H9 (cell line): Measurements from ENCODE around the gene KRTDAP. TPM values are rescaled to one million over a fixed set of nuclear protein-coding genes. Genes with fewer than 3 reads are reported as not detected.

ENCODE experiments used
- DNase-seq: peaks from one replicate; pipeline ENCODE4 v3.0.0-alpha.2; 2017
- H2AFZ ChIP-seq: one replicate; pipeline ENCODE4 v1.6.1; 2013; ENCODE audit warnings: mild to moderate bottlenecking, low read length, control low read depth, moderate library complexity
- H2AK5ac ChIP-seq: 2 replicates; pipeline ENCODE4 v1.6.1; 2013; ENCODE audit warnings: low read length, control low read depth, mixed read lengths; ENCODE audit not compliant: insufficient read length
- H2BK120ac ChIP-seq: one replicate; pipeline ENCODE4 v1.6.1; 2013; ENCODE audit warnings: low read depth, mild to moderate bottlenecking, low read length, control low read depth, inconsistent platforms; ENCODE audit not compliant: poor library complexity, severe bottlenecking
- H2BK12ac ChIP-seq: 2 replicates; pipeline ENCODE4 v1.6.1; 2013; ENCODE audit warnings: low read length, control low read depth, mixed read lengths, low read depth; ENCODE audit not compliant: insufficient read length
- H2BK15ac ChIP-seq: 2 replicates; pipeline ENCODE4 v1.6.1; 2013; ENCODE audit warnings: low read depth, low read length, control low read depth
- H2BK20ac ChIP-seq: one replicate; pipeline ENCODE4 v1.6.1; 2013; ENCODE audit warnings: low read depth, mild to moderate bottlenecking, low read length, control low read depth, inconsistent platforms; ENCODE audit not compliant: poor library complexity, severe bottlenecking
- H2BK5ac ChIP-seq: 2 replicates; pipeline ENCODE4 v1.6.1; 2013; ENCODE audit warnings: low read length, control low read depth, mixed read lengths; ENCODE audit not compliant: insufficient read length
- H3K14ac ChIP-seq: 2 replicates; pipeline ENCODE4 v1.6.1; 2013; ENCODE audit warnings: low read length, control low read depth; ENCODE audit not compliant: insufficient read depth
- H3K18ac ChIP-seq: 2 replicates; pipeline ENCODE4 v1.6.1; 2013; ENCODE audit warnings: low read depth, mild to moderate bottlenecking, mixed read lengths, low read length, control low read depth; ENCODE audit not compliant: insufficient read length
- H3K23ac ChIP-seq: 2 replicates; pipeline ENCODE4 v1.6.1; 2013; ENCODE audit warnings: low read length, control low read depth, mixed read lengths, low read depth; ENCODE audit not compliant: insufficient read length
- H3K23me2 ChIP-seq: 2 replicates; pipeline ENCODE4 v1.6.1; 2013; ENCODE audit warnings: low read depth, mild to moderate bottlenecking, mixed read lengths, low read length, control low read depth; ENCODE audit not compliant: insufficient read length, poor library complexity, severe bottlenecking
- H3K27ac ChIP-seq: 2 replicates; pipeline ENCODE4 v1.5.1; 2013; ENCODE audit warnings: low read length, control low read depth, mixed read lengths, low read depth; ENCODE audit not compliant: insufficient read length
- H3K27me3 ChIP-seq: 2 replicates; pipeline ENCODE4 v1.6.1; 2013; ENCODE audit warnings: low read length, control low read depth, inconsistent platforms; ENCODE audit not compliant: insufficient read depth
- H3K4ac ChIP-seq: 2 replicates; pipeline ENCODE4 v1.6.1; 2013; ENCODE audit warnings: low read depth, mild to moderate bottlenecking, control low read depth, inconsistent platforms, low read length, moderate library complexity
- H3K4me1 ChIP-seq: 2 replicates; pipeline ENCODE4 v1.6.1; 2013; ENCODE audit warnings: low read length, control low read depth, inconsistent platforms; ENCODE audit not compliant: insufficient read depth
- H3K4me2 ChIP-seq: 2 replicates; pipeline ENCODE4 v1.6.1; 2013; ENCODE audit warnings: low read length, control low read depth, mixed read lengths; ENCODE audit not compliant: insufficient read length, insufficient read depth
- H3K56ac ChIP-seq: 2 replicates; pipeline ENCODE4 v1.6.1; 2013; ENCODE audit warnings: low read depth, mild to moderate bottlenecking, mixed read lengths, low read length, control low read depth; ENCODE audit not compliant: insufficient read length
- H3K79me1 ChIP-seq: 2 replicates; pipeline ENCODE4 v1.6.1; 2013; ENCODE audit warnings: low read depth, mild to moderate bottlenecking, moderate library complexity, low read length, control low read depth, inconsistent platforms; ENCODE audit not compliant: insufficient read depth, poor library complexity, severe bottlenecking
- H3K79me2 ChIP-seq: 2 replicates; pipeline ENCODE4 v1.6.1; 2013; ENCODE audit warnings: low read length, control low read depth, inconsistent platforms; ENCODE audit not compliant: insufficient read depth
- H3K9ac ChIP-seq: 2 replicates; pipeline ENCODE4 v1.6.1; 2013; ENCODE audit warnings: low read length, control low read depth, mixed read lengths; ENCODE audit not compliant: insufficient read length; ENCODE audit errors: extremely low read depth
- H3K9me3 ChIP-seq: one replicate; pipeline ENCODE4 v1.6.1; 2013; ENCODE audit warnings: low read depth, low read length, inconsistent platforms; ENCODE audit not compliant: control insufficient read depth
- H3T11ph ChIP-seq: one replicate; pipeline ENCODE4 v1.6.1; 2013; ENCODE audit warnings: mild to moderate bottlenecking, low read length, control low read depth, inconsistent platforms
- H4K20me1 ChIP-seq: one replicate; pipeline ENCODE4 v1.6.1; 2013; ENCODE audit not compliant: control insufficient read depth, insufficient read length, insufficient read depth
- H4K5ac ChIP-seq: 2 replicates; pipeline ENCODE4 v1.6.1; 2013; ENCODE audit warnings: low read depth, mild to moderate bottlenecking, mixed read lengths, low read length, control low read depth; ENCODE audit not compliant: insufficient read length
- H4K8ac ChIP-seq: replicated peaks from 2 replicates; pipeline ENCODE4 v1.6.1; 2013; ENCODE audit warnings: low read length, control low read depth, mixed read lengths, low read depth; ENCODE audit not compliant: insufficient read length
- H4K91ac ChIP-seq: 2 replicates; pipeline ENCODE4 v1.6.1; 2013; ENCODE audit warnings: low read depth, mild to moderate bottlenecking, moderate library complexity, mixed read lengths, low read length, control low read depth; ENCODE audit not compliant: insufficient read length
- H3K27ac Mint-ChIP-seq, 3 experiments: 2 replicates in 2 of 3; 3 replicates in 1 of 3; pipeline ENCODE4 v1.8.0; 2020 to 2021; ENCODE audit warnings: mixed read lengths in 3 of 3, mild to moderate bottlenecking in 1 of 3, moderate library complexity in 1 of 3
- H3K27me3 Mint-ChIP-seq: 2 replicates; pipeline ENCODE4 v1.8.0; 2021; ENCODE audit warnings: low read depth, mild to moderate bottlenecking, moderate library complexity, mixed read lengths
- H3K36me3 Mint-ChIP-seq, 3 experiments: 2 replicates in 2 of 3; 3 replicates in 1 of 3; pipeline ENCODE4 v1.8.0; 2020 to 2021; ENCODE audit warnings: low read depth in 3 of 3, mixed read lengths in 3 of 3; ENCODE audit not compliant: insufficient read depth in 1 of 3
- H3K4me1 Mint-ChIP-seq, 2 experiments: 2 replicates each; pipeline ENCODE4 v1.8.0; 2020; ENCODE audit warnings: mixed read lengths in 2 of 2
- H3K4me3 Mint-ChIP-seq, 2 experiments: 2 replicates in 1 of 2; 3 replicates in 1 of 2; pipeline ENCODE4 v1.8.0; 2020 to 2021; ENCODE audit warnings: mild to moderate bottlenecking in 2 of 2, mixed read lengths in 2 of 2, moderate library complexity in 1 of 2
- H3K9me3 Mint-ChIP-seq, 2 experiments: 2 replicates in 1 of 2; 3 replicates in 1 of 2; pipeline ENCODE4 v1.8.0; 2020; ENCODE audit warnings: mild to moderate bottlenecking in 2 of 2, mixed read lengths in 2 of 2, moderate library complexity in 1 of 2
- WGBS: extraction: QIAGEN DNeasy Blood & Tissue Kit; methylation state at CpG from one replicate; pipeline ENCODE4 v1.1.7; 2013; ENCODE audit warnings: missing lambda C conversion rate, low lambda C conversion rate, mixed read lengths; ENCODE audit not compliant: insufficient read length; ENCODE audit errors: extremely low coverage; 5-methylcytosine and 5-hydroxymethylcytosine counted together
- total RNA-seq: library from RNA; stranded (reverse); gene quantifications from 2 replicates; pipeline ENCODE4 v1.2.1, GENCODE V29; 2021
- TF ChIP-seq, protein P1 (sequence below): fragments of 200-600 bp; sonication (generic); conservative IDR thresholded peaks from 3 replicates; pipeline ENCODE4 v1.8.0; 2021; ENCODE audit warnings: antibody characterized with exemption, mild to moderate bottlenecking

Gene KRTDAP
- total RNA-seq, 1 experiment from 2014 or later, result 0.87 TPM

DNA sequence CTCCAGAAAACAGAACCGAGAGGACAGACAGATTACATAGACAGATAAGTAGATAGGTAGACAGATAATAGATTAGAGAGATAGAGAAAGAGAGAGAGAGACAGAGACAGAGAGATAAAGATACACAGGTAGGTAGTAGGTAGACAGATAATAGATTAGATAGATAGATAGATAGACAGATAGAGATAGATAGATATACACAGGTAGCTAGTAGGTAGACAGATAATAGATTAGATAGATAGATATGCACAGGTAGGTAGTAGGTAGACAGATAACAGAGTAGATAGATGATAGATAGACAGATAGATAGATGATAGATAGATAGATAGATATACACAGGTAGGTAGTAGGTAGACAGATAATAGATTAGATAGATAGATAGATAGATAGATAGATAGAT lies 32.1 kb downstream of the KRTDAP start:
- no peak overlapping the region for H3K27ac Mint-ChIP-seq

More for the DNA sequence above, 32.1 kb downstream of the KRTDAP start:
- Histone ChIP-seq H3K14ac (no peak overlapping the region), H3K56ac (no peak overlapping the region), H2BK20ac (no peak overlapping the region), H2BK5ac (no peak overlapping the region), H3T11ph (no peak overlapping the region), H2AFZ (no peak overlapping the region), H3K27ac (no peak overlapping the region), H3K23ac (no peak overlapping the region), H3K4me1 (no peaks in the 10 kb centered on the region), H3K9ac (no peak overlapping the region), H2AK5ac (no peak overlapping the region), H2BK15ac (no peak overlapping the region), H3K18ac (no peak overlapping the region), H2BK120ac (no peak overlapping the region), H3K9me3 (no peaks in the 10 kb centered on the region), H4K20me1 (no peaks in the 10 kb centered on the region), H3K4ac (no peak overlapping the region), H4K5ac (no peak overlapping the region), H3K23me2 (no peaks in the 10 kb centered on the region), H2BK12ac (no peak overlapping the region), H3K4me2 (no peak overlapping the region), H4K8ac (no peak overlapping the region), H3K79me2 (no peaks in the 10 kb centered on the region), H3K27me3 (no peaks in the 10 kb centered on the region), H4K91ac (no peak overlapping the region), H3K79me1 (no peaks in the 10 kb centered on the region)
- H3K4me3 Mint-ChIP-seq, result no peak overlapping the region
- H3K27me3 Mint-ChIP-seq, result peaks cover 2% of the 10 kb centered on the region
- TF ChIP-seq, protein P1, sequence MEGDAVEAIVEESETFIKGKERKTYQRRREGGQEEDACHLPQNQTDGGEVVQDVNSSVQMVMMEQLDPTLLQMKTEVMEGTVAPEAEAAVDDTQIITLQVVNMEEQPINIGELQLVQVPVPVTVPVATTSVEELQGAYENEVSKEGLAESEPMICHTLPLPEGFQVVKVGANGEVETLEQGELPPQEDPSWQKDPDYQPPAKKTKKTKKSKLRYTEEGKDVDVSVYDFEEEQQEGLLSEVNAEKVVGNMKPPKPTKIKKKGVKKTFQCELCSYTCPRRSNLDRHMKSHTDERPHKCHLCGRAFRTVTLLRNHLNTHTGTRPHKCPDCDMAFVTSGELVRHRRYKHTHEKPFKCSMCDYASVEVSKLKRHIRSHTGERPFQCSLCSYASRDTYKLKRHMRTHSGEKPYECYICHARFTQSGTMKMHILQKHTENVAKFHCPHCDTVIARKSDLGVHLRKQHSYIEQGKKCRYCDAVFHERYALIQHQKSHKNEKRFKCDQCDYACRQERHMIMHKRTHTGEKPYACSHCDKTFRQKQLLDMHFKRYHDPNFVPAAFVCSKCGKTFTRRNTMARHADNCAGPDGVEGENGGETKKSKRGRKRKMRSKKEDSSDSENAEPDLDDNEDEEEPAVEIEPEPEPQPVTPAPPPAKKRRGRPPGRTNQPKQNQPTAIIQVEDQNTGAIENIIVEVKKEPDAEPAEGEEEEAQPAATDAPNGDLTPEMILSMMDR, result no peak
- no peaks in the 10 kb centered on the region for H3K9me3 Mint-ChIP-seq
- WGBS, result no CpG with 5 or more reads among the region's 1 CpG
- peaks cover 0 to 6% of the 10 kb centered on the region in 2 experiments; a peak in 2 of 4 replicates for H3K4me1 Mint-ChIP-seq
- H3K36me3 Mint-ChIP-seq, result no peaks in the 10 kb centered on the region
- no peak for DNase-seq
